HG03354 (cell line): ENCODE data around the gene RBP5.

ENCODE experiments used
- ATAC-seq: cut with Tn5 transposase; IDR thresholded peaks from one replicate; pipeline ENCODE4 v1.9.1; 2021; ENCODE audit warnings: mild to moderate bottlenecking; ENCODE audit not compliant: unreplicated experiment, poor library complexity, severe bottlenecking

Gene RBP5

DNA sequence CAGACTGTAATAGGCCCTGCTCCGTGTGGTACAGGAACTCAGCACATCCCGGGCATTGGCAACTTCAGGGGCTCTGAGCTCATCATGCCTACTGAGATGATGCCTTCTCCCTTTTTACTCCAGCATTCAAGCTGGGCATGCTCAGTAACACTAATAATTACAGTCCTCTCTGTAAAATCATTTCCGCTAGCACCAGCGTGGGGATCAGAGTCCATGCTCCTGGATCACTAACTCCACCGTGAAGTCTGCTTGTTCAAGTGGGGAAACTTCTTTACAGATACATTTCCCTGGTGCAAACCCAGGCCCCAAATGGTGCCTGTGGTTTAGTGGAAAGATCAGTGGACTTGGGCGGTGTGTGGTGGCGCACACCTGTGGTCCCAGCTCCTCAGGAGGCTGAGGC is 18.2 kb upstream of the RBP5 start:
- no peak for ATAC-seq

DNA sequence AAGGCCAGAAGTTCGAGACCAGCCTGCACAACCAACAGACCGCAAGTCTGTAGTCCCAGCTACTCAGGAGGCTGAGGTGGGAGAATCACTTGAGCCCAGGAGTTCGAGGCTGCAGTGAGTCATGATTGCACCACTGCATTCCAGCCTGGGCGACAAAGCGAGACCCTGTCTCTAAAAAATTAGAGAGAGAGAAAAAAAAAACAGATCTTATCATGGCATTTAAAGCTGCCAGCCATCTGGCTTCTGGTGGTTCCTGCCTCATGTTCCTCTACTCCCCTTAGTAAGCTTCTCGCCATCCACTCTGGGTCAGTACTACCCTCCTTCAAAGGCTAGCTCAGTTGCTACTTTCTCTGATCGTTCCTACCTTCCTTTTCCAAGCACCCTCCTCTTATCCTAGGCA is 17.5 kb upstream of the RBP5 start:
- no peak for ATAC-seq

GRCh38 chr12:7145671-7146070 is 17.0 kb upstream of the RBP5 start:
- ATAC-seq = no peak

DNA sequence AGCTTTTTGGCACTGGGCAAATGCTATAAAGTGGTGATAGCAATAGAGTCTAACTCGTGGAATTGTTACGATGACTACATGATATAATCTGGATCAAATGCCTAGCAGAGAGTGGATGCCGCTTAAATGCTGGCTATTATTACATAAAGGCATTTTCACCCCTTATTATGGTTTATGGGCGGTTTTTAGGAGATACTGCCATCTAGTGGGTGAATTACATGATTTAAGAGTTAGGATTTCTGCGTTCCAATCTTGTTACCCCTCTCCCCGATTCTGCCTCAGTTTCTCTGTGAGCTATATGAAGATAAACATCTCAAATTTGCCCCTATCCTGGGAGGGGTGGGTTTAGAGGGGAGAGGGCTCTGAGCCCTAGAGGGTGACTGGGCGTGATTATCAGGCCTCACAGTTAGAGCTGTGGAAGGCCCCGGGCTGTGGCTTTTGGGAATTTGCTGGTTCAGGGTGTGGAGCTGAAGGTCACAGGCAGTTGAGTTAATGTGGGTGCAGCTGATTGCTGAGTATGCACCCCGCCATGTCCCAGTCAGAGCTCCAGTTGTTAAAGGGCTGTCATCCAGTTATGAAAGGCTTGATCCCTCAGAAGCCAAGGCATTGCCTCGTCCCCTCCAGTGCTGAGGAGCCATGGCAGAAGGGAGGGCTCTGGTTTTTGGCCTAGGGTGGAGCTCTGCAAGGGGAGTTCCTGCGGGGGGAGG is 15.9 kb upstream of the RBP5 start:
- ATAC-seq = no peak

- no peak for ATAC-seq
Observed at GRCh38 chr12:7143564-7143963, 14.9 kb upstream of the RBP5 start.

DNA sequence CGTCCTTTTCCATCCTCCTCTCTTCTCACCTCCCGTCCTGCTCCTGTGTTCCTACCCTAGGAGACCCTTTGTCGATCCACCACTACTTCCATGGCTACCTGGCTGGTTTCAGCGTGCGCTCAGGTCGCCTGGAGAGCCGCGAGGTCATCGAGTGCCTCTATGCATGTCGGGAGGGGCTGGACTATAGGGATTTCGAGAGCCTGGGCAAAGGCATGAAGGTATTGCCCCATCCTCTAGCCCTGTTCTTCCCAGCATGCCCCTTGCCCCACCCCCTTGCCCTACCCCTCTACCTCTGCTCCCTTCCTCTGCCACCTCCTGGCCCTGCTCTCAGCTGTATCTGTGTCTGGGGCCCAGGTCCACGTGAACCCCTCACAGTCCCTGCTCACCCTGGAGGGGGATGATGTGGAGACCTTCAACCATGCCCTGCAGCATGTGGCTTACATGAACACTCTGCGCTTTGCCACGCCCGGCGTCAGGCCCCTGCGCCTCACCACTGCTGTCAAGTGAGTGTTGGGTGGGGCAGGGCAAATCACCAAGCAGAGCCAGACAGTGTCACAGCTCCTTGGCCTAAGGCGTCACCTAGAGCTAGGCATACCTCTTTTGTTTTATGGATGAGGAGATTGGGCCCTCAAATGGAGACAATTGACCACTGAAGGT is 14.2 kb upstream of the RBP5 start:
- ATAC-seq = no peak

DNA sequence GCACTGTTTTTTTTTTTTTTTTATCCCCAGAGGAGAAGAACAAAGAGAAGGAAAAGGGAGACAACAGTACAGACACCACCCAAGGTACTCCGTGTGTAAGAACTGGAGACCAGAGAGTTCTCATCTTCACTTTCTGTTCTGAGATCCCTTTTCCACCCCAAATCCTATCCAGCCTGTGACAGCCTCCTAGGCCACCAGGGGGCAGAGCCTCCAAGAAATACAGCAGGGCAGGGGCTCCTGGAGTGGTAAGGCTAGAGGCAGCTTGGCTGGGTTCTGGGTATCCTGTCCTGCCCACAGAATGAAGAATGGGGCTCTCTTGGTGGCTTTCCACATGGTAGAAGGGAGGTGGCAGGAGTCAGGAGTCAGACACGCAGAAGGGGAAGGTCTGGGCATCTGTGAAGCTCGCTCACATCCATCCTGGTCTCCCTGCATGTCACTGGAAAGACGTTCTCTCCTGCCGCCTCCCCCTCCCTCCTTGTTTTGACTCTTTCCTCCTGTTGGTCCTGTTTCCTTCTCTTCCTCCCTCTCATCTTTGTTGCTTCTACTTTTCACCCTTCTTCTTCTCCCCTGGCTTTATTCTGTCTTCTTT is 13.5 kb upstream of the RBP5 start:
- no peak for ATAC-seq

DNA sequence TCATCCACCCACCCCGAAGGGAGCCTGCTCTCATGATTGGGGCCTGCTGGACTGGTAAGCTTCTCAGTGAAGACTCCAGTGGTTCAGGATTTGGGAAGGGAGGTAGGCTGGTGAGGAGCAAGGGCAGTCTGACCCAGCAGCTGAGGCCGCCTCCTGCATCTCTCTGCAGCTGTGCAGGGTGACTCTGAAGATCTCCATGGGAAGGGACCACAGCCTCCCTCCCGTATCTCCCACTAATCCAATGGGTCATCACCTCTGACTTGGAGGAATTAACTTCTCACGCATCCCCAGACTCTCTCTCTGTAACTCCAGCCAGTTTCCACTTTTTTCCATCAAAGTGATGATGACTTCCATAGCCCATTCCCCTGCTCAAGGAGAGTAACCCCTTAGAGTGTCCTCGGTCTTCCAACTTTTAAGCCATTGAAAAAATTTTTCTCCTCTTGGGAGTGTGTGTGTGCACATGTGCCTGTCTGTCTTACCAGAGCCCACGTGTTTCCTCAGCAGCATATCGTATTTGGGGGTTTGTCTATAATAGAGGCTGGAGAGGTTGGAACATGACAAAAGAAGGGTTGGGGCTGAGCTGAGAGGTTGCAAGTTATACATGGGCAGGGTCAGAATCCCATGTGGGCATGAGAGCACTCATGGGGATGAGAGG is 12.8 kb upstream of the RBP5 start:
- ATAC-seq = no peak

DNA sequence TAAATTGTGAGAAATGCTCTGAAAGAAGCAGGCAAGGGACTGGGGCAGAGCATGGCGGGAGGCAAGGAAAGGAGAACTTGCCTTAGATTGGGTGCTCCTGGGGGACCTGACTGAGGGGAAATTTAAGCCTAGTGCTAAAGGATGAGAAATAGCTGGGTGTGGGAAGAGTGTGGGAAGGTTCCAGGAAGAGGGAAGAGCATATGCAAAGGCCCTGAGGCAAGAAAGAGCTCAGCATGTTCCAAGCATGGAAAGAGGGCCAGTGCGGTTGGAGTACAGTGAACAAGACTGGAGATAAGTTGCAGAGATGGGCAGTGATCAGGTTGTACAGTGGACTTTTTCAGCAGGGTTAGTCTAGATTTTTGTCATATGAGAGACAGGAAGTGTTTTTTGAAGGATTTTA is 10.5 kb upstream of the RBP5 start:
- no peak for ATAC-seq

DNA sequence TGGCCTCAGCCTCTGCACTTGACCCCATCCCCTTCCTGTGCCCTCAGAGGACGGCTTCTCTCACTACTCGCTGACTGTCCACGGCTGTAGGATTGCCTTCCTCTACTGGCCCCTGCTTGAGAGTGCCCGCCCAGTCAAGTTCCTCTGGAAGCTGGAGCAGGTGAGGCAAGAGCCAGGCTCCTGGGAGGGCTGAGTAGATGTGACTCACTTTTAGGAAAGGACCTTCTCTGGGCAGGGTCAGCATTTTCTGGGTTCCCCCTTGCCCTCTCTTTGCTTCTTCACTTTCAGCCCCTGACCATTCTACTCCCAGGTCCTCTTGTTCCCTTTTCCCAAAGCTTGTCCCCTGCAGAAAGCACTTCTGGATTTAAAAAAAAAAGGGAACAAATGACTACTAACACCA is 9.2 kb upstream of the RBP5 start:
- ATAC-seq = no peak

DNA sequence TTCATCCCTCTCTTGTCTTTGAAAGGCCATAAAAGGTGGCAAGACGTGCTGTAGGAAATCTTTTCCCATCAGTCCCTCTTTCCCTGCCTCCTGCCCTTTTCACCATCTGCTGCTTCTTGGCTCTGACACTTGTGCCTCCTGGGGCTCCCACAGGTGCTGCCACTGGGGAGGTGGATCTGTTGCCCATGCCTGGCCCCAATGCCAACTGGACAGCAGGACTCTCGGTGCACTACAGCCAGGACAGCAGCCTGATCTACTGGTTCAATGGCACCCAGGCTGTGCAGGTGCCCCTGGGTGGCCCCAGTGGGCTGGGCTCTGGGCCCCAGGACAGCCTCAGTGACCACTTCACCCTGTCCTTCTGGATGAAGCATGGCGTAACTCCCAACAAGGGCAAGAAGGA is 8.0 kb upstream of the RBP5 start:
- no peak for ATAC-seq

DNA sequence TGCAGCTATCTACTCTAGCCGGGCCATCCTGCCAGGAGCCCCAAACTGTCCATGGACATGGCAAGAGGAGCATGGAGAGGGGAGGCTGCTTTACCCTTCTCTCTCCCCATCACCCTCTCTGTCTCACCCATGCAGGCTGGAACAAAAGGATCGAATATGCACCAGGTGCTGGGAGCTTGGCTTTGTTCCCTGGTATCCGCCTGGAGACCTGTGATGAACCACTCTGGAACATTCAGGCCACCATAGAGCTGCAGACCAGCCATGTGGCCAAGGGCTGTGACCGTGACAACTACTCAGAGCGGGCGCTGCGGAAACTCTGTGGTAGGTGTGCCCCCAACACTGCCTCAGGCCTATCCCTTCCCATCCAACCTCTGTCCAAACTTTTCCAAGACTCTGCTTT is 7.4 kb upstream of the RBP5 start:
- ATAC-seq = no peak

GRCh38 chr12:7134396-7135166 is 5.9 kb upstream of the RBP5 start:
- ATAC-seq = no peak

GRCh38 chr12:7131502-7131866 is 2.8 kb upstream of the RBP5 start:
- ATAC-seq = no peak

GRCh38 chr12:7130701-7131501 is 2.2 kb upstream of the RBP5 start:
- peak; percentile 46 for ATAC-seq

GRCh38 chr12:7129872-7130691 is 1.4 kb upstream of the RBP5 start, which contains the start of gene CLSTN3:
Gene CLSTN3 (plus strand): TSS chr12:7130371. CDS start chr12:7130649, 278 bp downstream.
- ATAC-seq = peak; percentile 81

DNA sequence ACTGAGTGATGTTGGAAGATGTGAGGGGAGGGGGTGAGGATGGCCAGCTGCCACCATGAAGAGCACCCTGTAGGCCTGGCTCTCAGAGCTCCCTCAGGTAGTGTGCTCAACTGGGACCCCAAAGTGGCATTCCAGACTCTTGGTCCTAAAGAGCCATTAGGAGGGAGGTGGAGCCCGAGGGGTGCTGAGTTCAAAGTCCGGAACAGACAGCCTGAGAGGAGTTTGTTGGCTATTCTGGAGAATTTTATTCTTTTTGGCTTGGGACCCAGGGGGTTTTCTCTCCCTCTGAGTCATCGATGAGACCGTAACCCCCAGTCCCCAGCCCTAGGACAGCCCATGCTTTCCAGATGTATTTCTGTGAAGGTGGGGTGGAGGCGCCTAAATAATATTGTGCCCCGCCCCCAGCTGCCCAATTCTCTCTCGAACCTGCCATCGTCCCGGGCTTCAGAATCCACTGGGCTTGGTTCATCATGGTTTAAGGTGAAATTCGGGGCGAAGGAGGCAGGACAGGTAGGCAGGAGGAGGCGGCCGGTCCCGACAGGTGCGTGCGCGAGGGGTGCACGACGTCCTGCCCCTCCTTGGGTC is 690 bp upstream of the RBP5 start:
- no peak for ATAC-seq
